GM10248 (cell line): ENCODE measurements around the gene MRPL14.
A peak's percentile ranks its signal among the peaks of the same experiment; 100 is the strongest.

ENCODE experiments used
- CTCF ChIA-PET: fragments of 300-600 bp; sonication (Branson Sonifier 250); formaldehyde crosslinking; extraction: SDS; loops from one replicate; lab custom pipeline; 2021; ENCODE audit warnings: antibody characterized with exemption; lab: Yijun Ruan, JAX
- POLR2A ChIA-PET: fragments of 350-650 bp; sonication (Branson Sonifier 250); formaldehyde crosslinking; extraction: SDS; loops from one replicate; lab custom pipeline; 2020; ENCODE audit warnings: antibody characterized with exemption; lab: Yijun Ruan, JAX
- DNase-seq: peaks from one replicate; pipeline ENCODE4 v3.0.0; 2012; ENCODE audit errors: extremely low spot score
- CTCF ChIP-seq: IDR thresholded peaks from 2 replicates; pipeline ENCODE4 v1.5.1; 2012; ENCODE audit warnings: mild to moderate bottlenecking, low read depth; ENCODE audit errors: extremely low read depth, missing control alignments, control extremely low read depth

MRPL14 gene

GRCh38 chr6:44080561-44081521 lies 46.4 kb downstream of the MRPL14 start:
- TF ChIP-seq CTCF = no peak
- ChIA-PET POLR2A (interaction anchor here (1.0 kb wide), 1 partner anchor 303 kb away, joined by 3 read pairs; no protein-coding TSS in a partner anchor), CTCF (interaction anchor here (0.8 to 11.7 kb wide), 15 partner anchors 11 to 852 kb away, joined by 3 to 174 read pairs (median 32); partner anchors contain the start of genes DNPH1 and VEGFA)
- no peak for DNase-seq

- ChIA-PET CTCF (interaction anchor here (1.0 to 11.7 kb wide), 50 partner anchors 9 to 851 kb away, joined by 3 to 174 read pairs (median 4); partner anchors contain the start of genes DNPH1, MRPS18A and VEGFA), POLR2A (interaction anchor here (1.1 kb wide), 1 partner anchor 310 kb away, joined by 3 read pairs; the partner anchor contains the start of gene VEGFA)
- DNase-seq = no peak
- TF ChIP-seq CTCF = no peak
Observed at GRCh38 chr6:44079672-44080071, 47.6 kb downstream of the MRPL14 start.

- DNase-seq = peak; percentile 72
- POLR2A ChIA-PET = interaction anchor here (1.1 kb wide), 1 partner anchor 309 kb away, joined by 3 read pairs; the partner anchor contains the start of gene VEGFA
- CTCF ChIA-PET = interaction anchor here (0.6 to 11.7 kb wide), 85 partner anchors 8 to 583 kb away, joined by 3 to 174 read pairs (median 4); partner anchors contain the start of genes GTPBP2, MAD2L1BP, MRPS18A and SLC29A1
- TF ChIP-seq CTCF = peak; percentile 95
Observed at GRCh38 chr6:44078827-44079671, 48.2 kb downstream of the MRPL14 start.

GRCh38 chr6:44078219-44078826 lies 48.9 kb downstream of the MRPL14 start:
- no peak for TF ChIP-seq CTCF
- CTCF ChIA-PET = interaction anchor here (0.6 to 11.7 kb wide), 80 partner anchors 7 to 582 kb away, joined by 3 to 174 read pairs (median 4); partner anchors contain the start of genes GTPBP2, MAD2L1BP, MRPS18A and SLC29A1
- no peak for DNase-seq
- POLR2A ChIA-PET = interaction anchor here (1.1 kb wide), 1 partner anchor 308 kb away, joined by 3 read pairs; the partner anchor contains the start of gene VEGFA

- DNase-seq = no peak
- CTCF ChIA-PET = interaction anchor here (0.8 to 11.7 kb wide), 10 partner anchors 13 to 410 kb away, joined by 3 to 174 read pairs (median 36); partner anchors contain the start of gene VEGFA
- TF ChIP-seq CTCF = no peak
- POLR2A ChIA-PET = no interaction called here
Observed at GRCh38 chr6:44077214-44077946, 49.9 kb downstream of the MRPL14 start.
